ENCODE results near the gene ZDHHC11.
"Not testable (repeated sequence)": the region's sequence is repeated elsewhere in the genome, so short reads cannot be mapped to it uniquely, and the experiment has no call there.

ZDHHC11 gene

GRCh38 chr5:843371-843770 lies 7.4 kb downstream of the ZDHHC11 start:
- not testable (repeated sequence) for DNase-seq

- not testable (repeated sequence) for DNase-seq
Measured at GRCh38 chr5:842402-843221, 8.2 kb downstream of the ZDHHC11 start.

- not testable (repeated sequence) for DNase-seq
Measured at GRCh38 chr5:841531-842401, 9.0 kb downstream of the ZDHHC11 start.

- not testable (repeated sequence) for DNase-seq
Measured at GRCh38 chr5:840974-841435, 9.8 kb downstream of the ZDHHC11 start.

- DNase-seq: not testable (repeated sequence)
Measured at GRCh38 chr5:840118-840973, 10.4 kb downstream of the ZDHHC11 start.

- not testable (repeated sequence) for DNase-seq
Measured at GRCh38 chr5:838431-838851, 12.3 kb downstream of the ZDHHC11 start.

GRCh38 chr5:837621-838121 lies 13.1 kb downstream of the ZDHHC11 start:
- not testable (repeated sequence) for DNase-seq

GRCh38 chr5:835933-836612 lies 14.7 kb downstream of the ZDHHC11 start:
- DNase-seq: not testable (repeated sequence)

GRCh38 chr5:834013-834412 lies 16.8 kb downstream of the ZDHHC11 start:
- DNase-seq: not testable (repeated sequence)

- DNase-seq: not testable (repeated sequence)
Measured at GRCh38 chr5:828194-828593, 22.6 kb downstream of the ZDHHC11 start.

GRCh38 chr5:825544-825943 lies 25.2 kb downstream of the ZDHHC11 start:
- not testable (repeated sequence) for DNase-seq

GRCh38 chr5:821504-821903 lies 29.3 kb downstream of the ZDHHC11 start:
- DNase-seq: no peak

- DNase-seq: no peak
Measured at GRCh38 chr5:820245-820644, 30.5 kb downstream of the ZDHHC11 start.

GRCh38 chr5:819078-819477 lies 31.7 kb downstream of the ZDHHC11 start:
- no peak for DNase-seq

GRCh38 chr5:816176-816575 lies 34.6 kb downstream of the ZDHHC11 start:
- no peak for DNase-seq

GRCh38 chr5:815449-815848 lies 35.3 kb downstream of the ZDHHC11 start:
- DNase-seq: no peak

GRCh38 chr5:813575-813974 lies 37.2 kb downstream of the ZDHHC11 start:
- DNase-seq: not testable (repeated sequence)

GRCh38 chr5:811384-811783 lies 39.4 kb downstream of the ZDHHC11 start:
- not testable (repeated sequence) for DNase-seq

- DNase-seq: not testable (repeated sequence)
Measured at GRCh38 chr5:807719-808514, 42.9 kb downstream of the ZDHHC11 start.

GRCh38 chr5:801472-801871 lies 49.3 kb downstream of the ZDHHC11 start:
- DNase-seq: no peak

GRCh38 chr5:801055-801454 lies 49.7 kb downstream of the ZDHHC11 start:
- DNase-seq: not testable (repeated sequence)

Measured in KG1 (cell line).